ENCODE data around the gene PCNT.

The PCNT gene

DNA sequence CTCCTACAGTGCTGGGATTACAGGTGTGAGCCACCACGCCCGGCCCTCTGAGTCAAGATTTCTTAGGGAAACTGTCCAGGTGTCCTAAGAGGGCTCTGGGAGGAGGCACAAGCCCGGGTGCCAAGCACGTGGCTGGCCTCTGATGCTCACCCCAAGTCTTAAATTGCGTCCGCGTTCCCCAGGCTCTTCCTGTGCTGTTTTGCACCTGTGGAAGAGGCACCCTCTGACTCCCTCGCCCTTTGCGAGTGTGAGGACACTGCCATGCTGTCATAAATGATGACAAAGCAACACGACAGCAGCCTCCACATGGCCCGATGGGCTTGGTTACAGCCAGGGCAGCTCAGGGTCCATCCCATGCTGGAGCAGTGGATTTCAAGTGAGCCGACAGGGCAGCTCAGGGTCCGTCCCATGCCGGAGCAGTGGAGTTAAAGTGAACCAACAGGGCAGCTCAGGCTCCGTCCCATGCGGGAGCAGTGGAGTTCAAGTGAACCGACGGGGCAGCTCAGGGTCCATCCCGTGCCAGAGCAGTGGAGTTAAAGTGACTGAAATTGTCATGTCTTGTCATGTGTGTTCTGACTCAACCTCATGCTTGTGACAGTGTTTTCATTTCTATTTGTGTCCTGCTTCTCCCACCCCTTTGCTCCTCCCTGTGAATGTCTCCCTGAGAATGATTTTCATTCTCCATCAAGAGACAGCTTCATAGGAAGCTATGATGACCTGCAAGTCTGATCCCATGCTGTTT lies 33.9 kb downstream of the PCNT start:
- no peak for DNase-seq (ENCODE audit: low read depth in 1 of 2, low spot score in 1 of 2)
- no peaks in the 10 kb centered on the region for H3K27me3 ChIP-seq (ENCODE audit: insufficient read depth, poor library complexity, severe bottlenecking)
- H3K27ac ChIP-seq (replicated peaks): no peak overlapping the region
- no peak overlapping the region for H3K4me3 ChIP-seq (replicated peaks; ENCODE audit: insufficient read depth, low read length)
- no peak for TF ChIP-seq POLR2AphosphoS5 (IDR thresholded peaks at IDR 0.05; ENCODE audit: low read depth)
- no peak for TF ChIP-seq SPI1 (IDR thresholded peaks at IDR 0.05; ENCODE audit: borderline replicate concordance, low read depth)
- TF ChIP-seq, protein P1, sequence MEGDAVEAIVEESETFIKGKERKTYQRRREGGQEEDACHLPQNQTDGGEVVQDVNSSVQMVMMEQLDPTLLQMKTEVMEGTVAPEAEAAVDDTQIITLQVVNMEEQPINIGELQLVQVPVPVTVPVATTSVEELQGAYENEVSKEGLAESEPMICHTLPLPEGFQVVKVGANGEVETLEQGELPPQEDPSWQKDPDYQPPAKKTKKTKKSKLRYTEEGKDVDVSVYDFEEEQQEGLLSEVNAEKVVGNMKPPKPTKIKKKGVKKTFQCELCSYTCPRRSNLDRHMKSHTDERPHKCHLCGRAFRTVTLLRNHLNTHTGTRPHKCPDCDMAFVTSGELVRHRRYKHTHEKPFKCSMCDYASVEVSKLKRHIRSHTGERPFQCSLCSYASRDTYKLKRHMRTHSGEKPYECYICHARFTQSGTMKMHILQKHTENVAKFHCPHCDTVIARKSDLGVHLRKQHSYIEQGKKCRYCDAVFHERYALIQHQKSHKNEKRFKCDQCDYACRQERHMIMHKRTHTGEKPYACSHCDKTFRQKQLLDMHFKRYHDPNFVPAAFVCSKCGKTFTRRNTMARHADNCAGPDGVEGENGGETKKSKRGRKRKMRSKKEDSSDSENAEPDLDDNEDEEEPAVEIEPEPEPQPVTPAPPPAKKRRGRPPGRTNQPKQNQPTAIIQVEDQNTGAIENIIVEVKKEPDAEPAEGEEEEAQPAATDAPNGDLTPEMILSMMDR (IDR thresholded peaks at IDR 0.05; ENCODE audit: insufficient read depth, low read length): no peak
- TF ChIP-seq, protein P2, sequence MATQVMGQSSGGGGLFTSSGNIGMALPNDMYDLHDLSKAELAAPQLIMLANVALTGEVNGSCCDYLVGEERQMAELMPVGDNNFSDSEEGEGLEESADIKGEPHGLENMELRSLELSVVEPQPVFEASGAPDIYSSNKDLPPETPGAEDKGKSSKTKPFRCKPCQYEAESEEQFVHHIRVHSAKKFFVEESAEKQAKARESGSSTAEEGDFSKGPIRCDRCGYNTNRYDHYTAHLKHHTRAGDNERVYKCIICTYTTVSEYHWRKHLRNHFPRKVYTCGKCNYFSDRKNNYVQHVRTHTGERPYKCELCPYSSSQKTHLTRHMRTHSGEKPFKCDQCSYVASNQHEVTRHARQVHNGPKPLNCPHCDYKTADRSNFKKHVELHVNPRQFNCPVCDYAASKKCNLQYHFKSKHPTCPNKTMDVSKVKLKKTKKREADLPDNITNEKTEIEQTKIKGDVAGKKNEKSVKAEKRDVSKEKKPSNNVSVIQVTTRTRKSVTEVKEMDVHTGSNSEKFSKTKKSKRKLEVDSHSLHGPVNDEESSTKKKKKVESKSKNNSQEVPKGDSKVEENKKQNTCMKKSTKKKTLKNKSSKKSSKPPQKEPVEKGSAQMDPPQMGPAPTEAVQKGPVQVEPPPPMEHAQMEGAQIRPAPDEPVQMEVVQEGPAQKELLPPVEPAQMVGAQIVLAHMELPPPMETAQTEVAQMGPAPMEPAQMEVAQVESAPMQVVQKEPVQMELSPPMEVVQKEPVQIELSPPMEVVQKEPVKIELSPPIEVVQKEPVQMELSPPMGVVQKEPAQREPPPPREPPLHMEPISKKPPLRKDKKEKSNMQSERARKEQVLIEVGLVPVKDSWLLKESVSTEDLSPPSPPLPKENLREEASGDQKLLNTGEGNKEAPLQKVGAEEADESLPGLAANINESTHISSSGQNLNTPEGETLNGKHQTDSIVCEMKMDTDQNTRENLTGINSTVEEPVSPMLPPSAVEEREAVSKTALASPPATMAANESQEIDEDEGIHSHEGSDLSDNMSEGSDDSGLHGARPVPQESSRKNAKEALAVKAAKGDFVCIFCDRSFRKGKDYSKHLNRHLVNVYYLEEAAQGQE (IDR thresholded peaks at IDR 0.05; ENCODE audit: insufficient replicate concordance, low read depth): no peak
- TF ChIP-seq GABPA (IDR thresholded peaks at IDR 0.05; ENCODE audit: low read depth): no peak

DNA sequence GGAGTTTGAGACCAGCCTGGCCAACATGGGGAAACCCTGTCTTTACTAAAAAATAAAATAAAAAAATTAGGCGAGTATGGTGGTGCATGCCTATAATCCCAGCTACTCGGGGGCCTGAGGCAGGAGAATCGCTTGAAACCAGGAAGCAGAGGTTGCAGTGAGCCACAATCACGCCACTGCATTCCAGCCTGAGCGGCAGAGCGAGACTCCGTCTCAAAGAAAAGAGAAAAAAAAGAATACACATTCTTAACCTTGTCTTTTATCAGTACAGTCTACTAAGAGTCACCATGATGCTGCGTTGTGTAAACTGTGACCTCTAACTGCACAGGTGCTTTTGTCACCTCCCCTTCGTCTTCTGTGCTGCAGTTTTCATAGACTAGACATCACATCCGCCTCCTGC lies 37.2 kb downstream of the PCNT start:
- TF ChIP-seq SPI1 (IDR thresholded peaks at IDR 0.05; ENCODE audit: borderline replicate concordance, low read depth) (no peak), POLR2AphosphoS5 (IDR thresholded peaks at IDR 0.05; ENCODE audit: low read depth) (no peak), GABPA (IDR thresholded peaks at IDR 0.05; ENCODE audit: low read depth) (no peak)
- TF ChIP-seq, protein P2 (IDR thresholded peaks at IDR 0.05; ENCODE audit: insufficient replicate concordance, low read depth): no peak
- TF ChIP-seq, protein P1 (IDR thresholded peaks at IDR 0.05; ENCODE audit: insufficient read depth, low read length): no peak
- Histone ChIP-seq H3K4me3 (replicated peaks; ENCODE audit: insufficient read depth, low read length) (no peak overlapping the region), H3K27me3 (ENCODE audit: insufficient read depth, poor library complexity, severe bottlenecking) (no peaks in the 10 kb centered on the region), H3K27ac (replicated peaks) (no peak overlapping the region)
- DNase-seq (ENCODE audit: low read depth in 1 of 2, low spot score in 1 of 2): no peak

DNA sequence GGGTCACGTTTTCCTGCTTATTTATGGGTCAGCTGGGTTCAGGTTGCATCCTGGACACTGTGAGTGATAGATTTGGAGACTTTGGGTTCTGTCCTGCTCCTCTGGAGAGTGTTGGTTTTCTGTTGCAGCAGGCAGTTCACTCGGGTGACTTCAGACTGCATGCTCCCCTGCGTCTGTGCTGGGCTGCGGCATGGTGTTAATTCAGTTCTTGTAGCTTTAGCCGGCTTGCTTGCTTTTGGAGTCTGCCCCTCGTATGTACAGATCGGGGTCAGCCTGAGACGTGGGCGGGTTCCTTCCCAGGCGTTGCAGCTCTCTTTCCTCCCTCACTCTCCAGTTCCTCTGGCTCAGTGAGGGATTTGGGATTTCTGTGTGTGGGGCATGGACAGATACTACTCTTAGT lies 38.0 kb downstream of the PCNT start:
- H3K4me3 ChIP-seq (replicated peaks; ENCODE audit: insufficient read depth, low read length): no peak overlapping the region
- TF ChIP-seq POLR2AphosphoS5 (IDR thresholded peaks at IDR 0.05; ENCODE audit: low read depth) (no peak), GABPA (IDR thresholded peaks at IDR 0.05; ENCODE audit: low read depth) (no peak), SPI1 (IDR thresholded peaks at IDR 0.05; ENCODE audit: borderline replicate concordance, low read depth) (no peak)
- TF ChIP-seq, protein P1 (IDR thresholded peaks at IDR 0.05; ENCODE audit: insufficient read depth, low read length): no peak
- TF ChIP-seq, protein P2 (IDR thresholded peaks at IDR 0.05; ENCODE audit: insufficient replicate concordance, low read depth): no peak
- DNase-seq (ENCODE audit: low read depth in 1 of 2, low spot score in 1 of 2): no peak
- no peak overlapping the region for H3K27ac ChIP-seq (replicated peaks)
- no peaks in the 10 kb centered on the region for H3K27me3 ChIP-seq (ENCODE audit: insufficient read depth, poor library complexity, severe bottlenecking)
